ENCODE data around the gene IFNA6.

Gene IFNA6

GRCh38 chr9:21326526-21327139 is 24.1 kb downstream of the IFNA6 start:
- peak; percentile 97 for FAIRE-seq

DNA sequence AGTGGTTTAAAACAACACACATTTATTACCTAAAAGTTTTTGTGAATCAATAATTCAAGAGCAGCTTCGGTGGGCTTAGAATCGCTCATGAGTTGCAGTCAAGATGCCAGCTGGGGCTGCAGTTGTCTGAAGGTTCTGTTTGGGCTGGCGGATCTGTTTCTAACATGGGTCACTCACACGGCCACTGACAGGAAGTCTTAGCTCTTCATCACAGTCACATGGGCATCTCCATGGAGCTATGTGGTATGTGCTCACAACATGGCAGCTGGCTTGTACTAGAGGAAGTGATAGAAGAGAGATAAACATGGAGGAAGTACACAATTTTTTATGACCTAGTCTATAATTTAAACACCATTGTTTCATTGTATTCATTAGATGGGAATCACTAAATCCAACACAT is 26.6 kb downstream of the IFNA6 start:
- no peak for FAIRE-seq

GRCh38 chr9:21322911-21323461 is 27.7 kb downstream of the IFNA6 start:
- no peak for FAIRE-seq

- no peak for FAIRE-seq
These were observed 30.2 kb downstream of the IFNA6 start for GRCh38 chr9:21320465-21320864.

- FAIRE-seq = peak; percentile 94
These were observed 32.4 kb downstream of the IFNA6 start for GRCh38 chr9:21317956-21318923.

DNA sequence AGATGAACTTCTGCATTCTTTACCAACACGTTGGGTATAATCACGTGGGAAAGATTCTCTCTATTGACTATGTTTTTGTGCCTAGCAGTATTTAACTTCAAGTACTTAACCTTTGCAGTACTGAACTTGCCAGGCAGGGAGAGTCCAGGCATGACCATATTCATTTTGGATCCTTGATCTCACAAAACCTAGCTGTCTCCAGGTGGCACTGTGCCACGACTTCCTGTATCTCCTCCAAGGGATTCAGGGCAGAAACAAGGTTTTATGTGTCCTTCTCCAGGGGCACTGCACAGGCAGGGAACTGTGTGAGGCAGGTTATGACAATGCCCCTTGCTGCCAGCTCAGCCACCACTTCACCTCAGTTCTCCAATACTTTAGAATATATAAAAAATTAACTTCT is 33.8 kb downstream of the IFNA6 start:
- FAIRE-seq = no peak

DNA sequence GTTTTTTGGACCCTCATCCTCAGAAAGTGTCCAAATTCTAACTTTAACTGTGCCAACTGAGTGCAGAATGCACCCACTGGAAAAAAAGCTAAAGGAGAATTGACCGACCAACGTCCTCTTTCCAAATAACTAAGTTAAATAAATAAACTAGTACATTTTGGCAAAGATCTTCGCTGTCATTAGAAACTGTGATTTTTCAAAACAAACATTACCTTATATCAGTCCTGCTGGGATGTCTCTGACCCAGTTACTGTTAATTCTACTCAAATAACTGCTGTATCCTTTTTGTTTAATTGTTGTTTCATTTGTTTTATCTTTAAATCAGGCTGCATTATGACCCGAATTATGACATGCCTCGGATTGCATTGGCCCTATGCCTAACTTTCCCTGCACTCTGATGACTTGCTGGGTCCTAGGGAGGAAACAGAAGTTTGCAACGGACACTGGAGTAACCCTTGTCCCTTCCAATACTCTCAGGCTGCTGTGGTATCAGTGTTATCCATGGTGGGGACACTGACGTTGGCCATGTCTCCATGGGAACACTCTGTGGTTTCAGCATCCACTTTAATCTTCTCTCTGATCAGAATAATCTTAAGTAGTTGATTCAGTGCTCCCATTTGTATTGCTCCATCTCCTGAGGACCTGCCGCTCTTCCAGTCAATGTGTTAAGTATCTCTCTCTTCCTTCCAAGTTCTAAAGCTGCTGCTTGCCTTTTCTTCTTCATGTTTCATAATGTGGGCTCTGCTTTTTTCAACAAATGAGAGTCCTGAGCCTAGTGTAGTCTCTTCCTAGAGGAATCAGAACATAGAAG is 34.5 kb downstream of the IFNA6 start:
- FAIRE-seq = no peak

- no peak for FAIRE-seq
These were observed 36.5 kb downstream of the IFNA6 start for GRCh38 chr9:21314152-21314551.

DNA sequence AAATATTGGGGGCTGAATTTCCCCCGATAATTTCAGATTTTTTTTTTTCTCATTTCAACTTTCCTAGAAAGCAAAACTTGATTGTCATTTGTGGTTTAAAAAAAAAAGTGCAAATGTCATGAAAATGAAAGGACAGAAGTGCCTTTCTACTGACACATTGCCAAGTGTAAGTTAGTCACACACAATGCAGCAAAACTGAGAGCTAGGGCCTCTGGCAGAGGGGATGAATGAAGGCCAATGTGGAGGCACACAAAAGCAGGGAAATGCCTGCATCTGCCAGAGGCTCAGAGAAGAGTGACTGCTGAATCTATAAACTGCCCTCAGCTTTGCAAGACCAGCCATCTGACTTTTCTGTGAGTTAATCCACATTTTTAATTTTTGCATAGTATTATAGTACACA is 38.8 kb downstream of the IFNA6 start:
- FAIRE-seq = no peak

DNA sequence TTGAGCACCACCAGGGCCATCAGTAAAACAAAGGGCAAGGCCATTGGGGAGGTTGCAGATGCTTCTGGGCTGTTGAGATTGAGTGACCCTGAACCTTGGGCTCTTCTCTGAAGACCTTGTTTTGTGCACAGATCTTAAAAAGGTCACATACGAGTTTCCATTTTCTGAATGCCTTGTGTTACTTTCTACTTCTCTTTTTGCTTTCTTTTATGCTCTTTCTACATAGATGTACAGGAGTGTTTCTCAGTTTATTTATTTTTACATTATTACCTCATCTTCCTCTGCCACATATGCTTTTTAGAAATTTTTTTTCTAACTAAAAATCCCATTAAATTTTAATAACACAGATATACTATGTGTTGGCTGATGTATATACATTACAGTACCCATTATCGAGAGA is 45.5 kb downstream of the IFNA6 start, which contains the start of gene IFNA5:
IFNA5 (minus strand) TSS at position 101 of the 400 bp plus-strand sequence; CDS start at position 44, 57 bp downstream.
- no peak for FAIRE-seq
